Measurements from ENCODE around the gene ORM2. TPM values are rescaled to one million over a fixed set of nuclear protein-coding genes. Genes with fewer than 3 reads are reported as not detected.

Gene ORM2
- total RNA-seq, 2 donors from 2014 or later, result 0.59 to 0.80 TPM

GRCh38 chr9:114339130-114339908, 9.7 kb downstream of the ORM2 start:
- H3K9me3 Mint-ChIP-seq, result no peaks in the 10 kb centered on the region
- TF ChIP-seq CTCF (conservative IDR thresholded peaks at IDR 0.05), result peak; percentile 94
- no peaks in the 10 kb centered on the region for H3K27me3 Mint-ChIP-seq (ENCODE audit: insufficient read depth)
- no peak overlapping the region for H3K4me3 Mint-ChIP-seq
- Histone ChIP-seq H3K4me3 (ENCODE audit: low read length) (no peak overlapping the region), H3K9me3 (ENCODE audit: control insufficient read depth, low read length) (no peaks in the 10 kb centered on the region), H3K27me3 (ENCODE audit: control insufficient read depth, insufficient read depth, low read length, poor library complexity, severe bottlenecking) (no peaks in the 10 kb centered on the region), H3K27ac (ENCODE audit: low read depth, low read length) (no peak overlapping the region), H3K4me1 (ENCODE audit: control insufficient read depth, insufficient read depth, low read length) (no peaks in the 10 kb centered on the region), H3K36me3 (ENCODE audit: control insufficient read depth, insufficient read depth, low read length) (peaks cover 4% of the 10 kb centered on the region), H3K9ac (ENCODE audit: extremely low read depth, low read length, poor library complexity, severe bottlenecking) (no peak overlapping the region)
- no peaks in the 10 kb centered on the region for H3K4me1 Mint-ChIP-seq
- 79 to 82% methylated on average over 16 of the region's 16 CpGs for WGBS, 2 experiments (ENCODE audit: insufficient coverage in 1 of 2, insufficient read length in 1 of 2)
- peak; percentile 90 for DNase-seq
- peaks cover 32% of the 10 kb centered on the region for H3K36me3 Mint-ChIP-seq (ENCODE audit: low read depth)
- H3K27ac Mint-ChIP-seq, result no peak overlapping the region

GRCh38 chr9:114341152-114341830, 11.6 kb downstream of the ORM2 start:
- Histone ChIP-seq H3K4me1 (ENCODE audit: control insufficient read depth, insufficient read depth, low read length) (no peaks in the 10 kb centered on the region), H3K9me3 (ENCODE audit: control insufficient read depth, low read length) (no peaks in the 10 kb centered on the region), H3K27me3 (ENCODE audit: control insufficient read depth, insufficient read depth, low read length, poor library complexity, severe bottlenecking) (no peaks in the 10 kb centered on the region), H3K36me3 (ENCODE audit: control insufficient read depth, insufficient read depth, low read length) (peaks cover 4% of the 10 kb centered on the region), H3K9ac (ENCODE audit: extremely low read depth, low read length, poor library complexity, severe bottlenecking) (no peak overlapping the region), H3K27ac (ENCODE audit: low read depth, low read length) (no peak overlapping the region), H3K4me3 (ENCODE audit: low read length) (no peak overlapping the region)
- Mint-ChIP-seq H3K27ac (no peak overlapping the region), H3K4me3 (no peak overlapping the region), H3K27me3 (ENCODE audit: insufficient read depth) (no peaks in the 10 kb centered on the region), H3K36me3 (ENCODE audit: low read depth) (peaks cover 38% of the 10 kb centered on the region), H3K4me1 (no peaks in the 10 kb centered on the region), H3K9me3 (no peaks in the 10 kb centered on the region)
- no peak for TF ChIP-seq CTCF (conservative IDR thresholded peaks at IDR 0.05)
- no peak for DNase-seq
- WGBS, 2 experiments (ENCODE audit: insufficient coverage in 1 of 2, insufficient read length in 1 of 2), result 86 to 94% methylated on average over 9 to 12 of the region's 12 CpGs

DNA sequence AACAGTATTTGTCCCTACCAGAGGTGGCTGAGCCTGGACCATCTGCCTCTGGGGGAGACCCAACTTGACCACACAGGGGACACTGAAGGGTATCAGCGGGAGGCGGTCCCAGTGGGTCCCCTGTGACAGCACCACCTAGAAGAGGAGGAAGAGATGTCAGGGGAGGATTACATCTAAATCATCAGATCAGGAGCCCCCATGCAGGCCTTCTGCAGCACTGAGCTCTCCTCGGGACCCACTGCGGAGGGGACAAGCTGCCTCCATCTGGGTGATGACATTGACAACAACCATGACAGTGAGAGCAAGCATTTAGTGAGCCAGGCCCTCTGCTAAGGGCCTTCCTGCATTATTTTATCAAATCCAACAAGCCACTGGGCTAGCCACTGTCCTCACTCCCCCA, 12.3 kb downstream of the ORM2 start:
- H3K27ac ChIP-seq (ENCODE audit: low read depth, low read length), result no peak overlapping the region
- Mint-ChIP-seq H3K36me3 (ENCODE audit: low read depth) (peaks cover 43% of the 10 kb centered on the region), H3K27ac (no peak overlapping the region), H3K27me3 (ENCODE audit: insufficient read depth) (no peaks in the 10 kb centered on the region), H3K9me3 (no peaks in the 10 kb centered on the region), H3K4me3 (no peak overlapping the region), H3K4me1 (no peaks in the 10 kb centered on the region)
- no peaks in the 10 kb centered on the region for H3K9me3 ChIP-seq (ENCODE audit: control insufficient read depth, low read length)
- no peak overlapping the region for H3K4me3 ChIP-seq (ENCODE audit: low read length)
- WGBS, 2 experiments (ENCODE audit: insufficient coverage in 1 of 2, insufficient read length in 1 of 2), result 93 to 100% methylated on average over 2 to 4 of the region's 4 CpGs
- no peak for DNase-seq
- no peak for TF ChIP-seq CTCF (conservative IDR thresholded peaks at IDR 0.05)
- H3K36me3 ChIP-seq (ENCODE audit: control insufficient read depth, insufficient read depth, low read length), result peaks cover 10% of the 10 kb centered on the region
- H3K27me3 ChIP-seq (ENCODE audit: control insufficient read depth, insufficient read depth, low read length, poor library complexity, severe bottlenecking), result no peaks in the 10 kb centered on the region
- no peak overlapping the region for H3K9ac ChIP-seq (ENCODE audit: extremely low read depth, low read length, poor library complexity, severe bottlenecking)
- H3K4me1 ChIP-seq (ENCODE audit: control insufficient read depth, insufficient read depth, low read length), result no peaks in the 10 kb centered on the region

Data from endodermal cell (in vitro differentiated cells).